SKM-1 treated with dmso at 0.1 percent for 144 hours (cell line): ENCODE data around the gene ANXA2.
A peak's percentile ranks its signal among the peaks of the same experiment; 100 is the strongest.
"Not testable (repeated sequence)": the region's sequence is repeated elsewhere in the genome, so short reads cannot be mapped to it uniquely, and the experiment has no call there.

Experiments used
- DNase-seq: peaks from one replicate; lab custom pipeline; 2025; ENCODE audit not compliant: unreplicated experiment; lab: John Stamatoyannopoulos, UW

ANXA2 gene

GRCh38 chr15:60397772-60398445 is at the start of gene ANXA2:
Gene ANXA2 (minus strand): TSS chr15:60397986. CDS start chr15:60386075, 11,911 bp downstream.
- peak; percentile 43 for DNase-seq

- no peak for DNase-seq
Observed at GRCh38 chr15:60444289-60444912, 46.6 kb upstream of the ANXA2 start.

GRCh38 chr15:60442763-60443162 is 45.0 kb upstream of the ANXA2 start:
- no peak for DNase-seq

GRCh38 chr15:60442031-60442650 is 44.4 kb upstream of the ANXA2 start:
- no peak for DNase-seq

DNA sequence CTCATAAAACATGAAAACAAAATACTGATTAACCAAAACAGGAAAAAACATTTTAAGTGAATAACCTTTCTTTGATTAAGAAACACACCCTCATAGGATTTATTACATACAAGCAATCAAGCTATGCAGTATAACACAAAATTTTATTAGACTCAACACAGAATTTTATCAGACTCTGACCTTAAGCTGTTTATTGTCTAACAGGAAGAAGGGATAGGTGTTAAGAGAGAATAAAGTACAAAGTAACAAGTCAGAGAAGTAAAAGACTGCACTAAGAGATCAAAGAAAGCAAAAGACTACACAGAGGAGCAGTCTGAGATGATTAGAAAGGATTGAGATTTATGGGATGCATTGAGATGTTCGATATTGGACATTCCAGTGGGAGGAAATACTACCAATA is 43.5 kb upstream of the ANXA2 start:
- no peak for DNase-seq

GRCh38 chr15:60438646-60439045 is 40.9 kb upstream of the ANXA2 start:
- DNase-seq = no peak

DNA sequence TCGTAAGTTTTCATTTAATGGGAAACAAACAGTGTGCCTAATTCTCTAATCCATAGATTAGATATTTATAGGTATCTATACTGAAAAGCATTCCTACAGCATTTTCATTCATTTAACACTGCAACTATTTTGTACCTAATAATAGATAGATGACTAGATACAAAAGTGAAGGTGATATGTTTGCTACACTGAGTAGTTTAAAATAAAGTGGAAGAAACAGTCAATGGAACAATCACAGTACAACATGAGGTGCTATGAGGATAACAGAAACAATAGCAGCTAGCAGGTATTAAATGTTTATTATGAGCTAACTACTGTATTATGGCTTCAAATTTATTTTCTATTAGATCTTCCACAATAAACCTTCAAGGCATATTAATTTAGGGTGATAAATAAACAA is 31.1 kb upstream of the ANXA2 start:
- DNase-seq = no peak

DNA sequence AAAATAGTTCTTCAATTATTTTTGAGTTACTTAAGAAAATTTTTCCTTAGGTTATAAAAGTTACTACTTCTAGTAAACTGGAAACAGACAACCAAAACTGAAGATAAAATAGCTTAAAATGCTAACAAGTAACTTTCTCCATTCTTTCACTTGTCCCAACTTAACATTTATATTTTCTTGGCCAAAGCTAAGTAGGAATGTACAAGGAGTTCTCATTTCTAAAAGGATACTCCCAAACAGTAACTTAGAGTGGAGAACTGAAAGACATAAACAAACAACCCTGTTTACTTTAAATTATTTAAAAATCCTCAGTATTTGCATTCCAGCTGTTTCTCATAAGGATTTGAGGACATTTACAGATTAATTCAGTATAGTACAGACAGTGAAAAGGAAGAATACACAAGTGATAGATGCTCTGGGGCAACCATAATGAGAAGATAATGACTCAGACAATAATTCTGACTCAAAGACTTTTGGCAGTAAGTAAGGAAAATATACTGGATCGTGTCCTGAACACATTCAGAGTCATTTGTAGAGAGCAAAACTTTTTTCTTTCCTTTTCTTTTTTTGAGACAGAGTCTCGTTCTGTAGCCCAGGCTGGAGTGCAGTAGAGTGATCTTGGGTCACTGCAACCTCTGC is 29.2 kb upstream of the ANXA2 start:
- DNase-seq = no peak

DNA sequence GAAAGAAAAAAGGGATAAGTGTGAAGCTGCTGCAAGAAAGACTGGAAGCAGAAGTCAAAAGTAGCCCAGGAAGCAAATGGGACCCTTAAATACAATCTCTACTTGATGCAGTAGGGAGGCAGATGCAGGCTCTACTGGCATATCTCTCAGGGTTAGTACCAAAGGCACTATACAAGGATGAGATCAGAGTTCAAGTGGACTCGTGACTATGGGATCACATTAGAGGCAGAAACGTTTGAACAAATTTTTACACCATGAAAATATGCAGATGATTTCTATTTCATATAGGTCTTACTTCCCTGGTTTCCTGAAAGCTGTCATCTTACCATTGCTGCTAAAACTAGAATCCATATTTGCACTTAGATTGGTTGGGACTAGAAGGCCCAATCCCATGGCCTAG is 27.7 kb upstream of the ANXA2 start:
- no peak for DNase-seq

- DNase-seq = no peak
Observed at GRCh38 chr15:60424006-60424405, 26.2 kb upstream of the ANXA2 start.

DNA sequence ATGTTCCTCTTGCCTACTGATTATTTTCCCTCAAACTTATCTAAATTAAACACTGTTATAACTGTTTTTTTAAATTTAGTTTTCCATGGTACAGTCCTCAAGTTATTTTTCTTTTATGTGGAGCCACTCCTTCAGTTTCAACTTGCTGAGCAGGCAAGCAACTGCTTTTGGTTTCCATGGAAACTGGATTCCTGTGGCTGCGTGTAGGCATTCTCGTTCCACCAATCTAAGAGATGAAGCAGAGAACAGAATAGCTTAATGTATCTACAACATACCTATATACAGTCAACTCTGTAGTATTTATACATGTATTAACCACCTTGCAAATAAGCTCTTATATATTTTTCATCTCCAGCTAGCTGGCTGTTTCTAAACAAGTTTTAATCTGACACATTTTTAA is 25.8 kb upstream of the ANXA2 start:
- DNase-seq = no peak

- DNase-seq = no peak
Observed at GRCh38 chr15:60421544-60421943, 23.8 kb upstream of the ANXA2 start.

GRCh38 chr15:60420203-60420716 is 22.5 kb upstream of the ANXA2 start:
- DNase-seq = no peak

- DNase-seq = no peak
Observed at GRCh38 chr15:60419753-60420152, 22.0 kb upstream of the ANXA2 start.

GRCh38 chr15:60418096-60418495 is 20.3 kb upstream of the ANXA2 start:
- DNase-seq = no peak

GRCh38 chr15:60417112-60417511 is 19.3 kb upstream of the ANXA2 start:
- DNase-seq = no peak

GRCh38 chr15:60416484-60416883 is 18.7 kb upstream of the ANXA2 start:
- DNase-seq = no peak

DNA sequence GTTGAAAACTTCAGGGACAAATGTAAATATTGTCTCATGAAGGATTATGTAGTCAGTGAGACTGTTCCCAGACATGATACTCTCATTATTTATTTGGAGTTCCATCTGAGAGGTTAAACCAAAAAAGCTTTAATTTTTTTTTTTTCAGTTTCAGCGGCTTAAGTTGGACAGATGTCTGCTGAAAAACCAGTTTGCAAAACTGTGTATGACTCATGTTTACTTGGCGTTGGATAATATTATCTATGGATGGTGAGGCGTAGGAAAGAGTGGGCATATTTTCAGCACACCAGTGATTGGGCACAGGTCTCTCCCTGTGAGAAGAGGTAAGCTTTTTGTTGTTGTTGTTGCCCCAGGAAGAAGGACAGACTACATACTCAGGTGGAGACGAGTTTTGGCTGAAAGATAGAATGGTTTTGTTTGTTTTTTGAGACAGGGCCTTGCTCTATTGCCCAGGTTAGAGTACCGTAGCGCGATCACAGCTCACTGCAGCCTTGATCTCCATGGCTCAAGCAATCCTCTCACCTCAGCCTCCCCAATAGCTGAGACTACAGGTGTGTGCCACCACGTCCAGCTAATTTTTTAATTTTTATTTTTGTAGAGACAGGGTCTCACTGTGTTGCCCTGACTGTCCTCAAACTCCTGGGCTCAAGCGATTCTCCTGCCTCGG is 16.4 kb upstream of the ANXA2 start:
- no peak for DNase-seq

- no peak for DNase-seq
Observed at GRCh38 chr15:60413231-60413824, 15.5 kb upstream of the ANXA2 start.

DNA sequence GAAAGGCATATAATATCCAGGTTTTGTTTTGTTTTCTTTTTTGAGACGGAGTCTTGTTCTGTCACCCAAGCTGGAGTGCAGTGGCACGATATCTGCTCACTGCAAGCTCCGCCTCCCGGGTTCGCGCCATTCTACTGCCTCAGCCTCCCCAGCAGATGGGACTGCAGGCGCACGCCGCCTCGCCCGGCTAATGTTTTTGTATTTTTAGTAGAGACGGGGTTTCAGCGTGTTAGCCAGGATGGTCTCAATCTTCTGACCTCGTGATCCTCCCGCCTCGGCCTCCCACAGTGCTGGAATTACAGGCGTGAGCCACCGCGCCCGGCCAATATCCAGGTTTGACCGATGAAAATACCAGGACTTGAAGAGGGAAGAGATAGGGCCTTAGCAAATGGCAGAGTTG is 15.0 kb upstream of the ANXA2 start:
- DNase-seq = not testable (repeated sequence)
